ENCODE data around the gene PAPLN. TPM values are rescaled to one million over a fixed set of nuclear protein-coding genes. Genes with fewer than 3 reads are reported as not detected.

Gene PAPLN
- total RNA-seq, 1 experiment from 2014 or later = 22.2 TPM

- Histone ChIP-seq H3K36me3 (ENCODE audit: control insufficient read depth, insufficient read depth, low read length) (no peaks in the 10 kb centered on the region; the same call in 1 of the 2 replicates), H3K9me3 (ENCODE audit: control insufficient read depth, insufficient read depth, low read depth, low read length) (no peaks in the 10 kb centered on the region), H3K27me3 (ENCODE audit: control insufficient read depth, insufficient read depth, low read length) (no peaks in the 10 kb centered on the region), H3K4me1 (ENCODE audit: control insufficient read depth, insufficient read depth, low read length) (no peaks in the 10 kb centered on the region), H3K4me3 (ENCODE audit: low read depth in 2 of 2, low read length in 2 of 2) (no peak overlapping the region), H3K27ac (ENCODE audit: low read length) (no peak overlapping the region)
- POLR2A ChIA-PET = no interaction called here
- CTCF ChIA-PET = no interaction called here
- intact Hi-C loops (cut with micrococcal nuclease; ENCODE audit: unreplicated experiment) = no loop called here
- DNase-seq (ENCODE audit: low read depth, low spot score) (no peak), ATAC-seq (no peak)
- TF ChIP-seq SIN3A (IDR thresholded peaks at IDR 0.05; ENCODE audit: borderline replicate concordance, insufficient read depth, low read depth, low read length) = no peak
- TF ChIP-seq POLR2AphosphoS5 (IDR thresholded peaks at IDR 0.05; ENCODE audit: low read depth, low read length) = no peak
- TF ChIP-seq, protein P1, sequence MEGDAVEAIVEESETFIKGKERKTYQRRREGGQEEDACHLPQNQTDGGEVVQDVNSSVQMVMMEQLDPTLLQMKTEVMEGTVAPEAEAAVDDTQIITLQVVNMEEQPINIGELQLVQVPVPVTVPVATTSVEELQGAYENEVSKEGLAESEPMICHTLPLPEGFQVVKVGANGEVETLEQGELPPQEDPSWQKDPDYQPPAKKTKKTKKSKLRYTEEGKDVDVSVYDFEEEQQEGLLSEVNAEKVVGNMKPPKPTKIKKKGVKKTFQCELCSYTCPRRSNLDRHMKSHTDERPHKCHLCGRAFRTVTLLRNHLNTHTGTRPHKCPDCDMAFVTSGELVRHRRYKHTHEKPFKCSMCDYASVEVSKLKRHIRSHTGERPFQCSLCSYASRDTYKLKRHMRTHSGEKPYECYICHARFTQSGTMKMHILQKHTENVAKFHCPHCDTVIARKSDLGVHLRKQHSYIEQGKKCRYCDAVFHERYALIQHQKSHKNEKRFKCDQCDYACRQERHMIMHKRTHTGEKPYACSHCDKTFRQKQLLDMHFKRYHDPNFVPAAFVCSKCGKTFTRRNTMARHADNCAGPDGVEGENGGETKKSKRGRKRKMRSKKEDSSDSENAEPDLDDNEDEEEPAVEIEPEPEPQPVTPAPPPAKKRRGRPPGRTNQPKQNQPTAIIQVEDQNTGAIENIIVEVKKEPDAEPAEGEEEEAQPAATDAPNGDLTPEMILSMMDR (IDR thresholded peaks at IDR 0.05) = no peak
- TF ChIP-seq TCF7L2 (IDR thresholded peaks at IDR 0.05; ENCODE audit: low read depth, low read length) = no peak
- TF ChIP-seq REST (IDR thresholded peaks at IDR 0.05; ENCODE audit: insufficient read depth in 1 of 2, low read depth in 2 of 2, low read length in 1 of 2) = no peak
- in situ Hi-C loops (cut with HindIII; ENCODE audit: low pct_unique_long_range_greater_than_20kb, low sequenced_read_pairs) = no loop called here
- no TSS peak for BruUV-seq (replicated peaks)
Measured at GRCh38 chr14:73198253-73198652, 39.1 kb upstream of the PAPLN start.

GRCh38 chr14:73203527-73203926, 33.8 kb upstream of the PAPLN start:
- Histone ChIP-seq H3K4me1 (ENCODE audit: control insufficient read depth, insufficient read depth, low read length) (no peaks in the 10 kb centered on the region), H3K27ac (ENCODE audit: low read length) (no peak overlapping the region), H3K27me3 (ENCODE audit: control insufficient read depth, insufficient read depth, low read length) (no peaks in the 10 kb centered on the region), H3K36me3 (ENCODE audit: control insufficient read depth, insufficient read depth, low read length) (peaks cover 4% of the 10 kb centered on the region; the same call in 1 of the 2 replicates), H3K9me3 (ENCODE audit: control insufficient read depth, insufficient read depth, low read depth, low read length) (no peaks in the 10 kb centered on the region), H3K4me3 (ENCODE audit: low read depth in 2 of 2, low read length in 2 of 2) (no peak overlapping the region)
- ATAC-seq (no peak), DNase-seq (ENCODE audit: low read depth, low spot score) (no peak)
- ChIA-PET POLR2A (no interaction called here), CTCF (interaction anchor here (0.6 kb wide), 1 partner anchor 14 kb away, joined by 8 read pairs; no protein-coding TSS in a partner anchor)
- BruUV-seq (replicated peaks) = no TSS peak
- in situ Hi-C loops (cut with HindIII; ENCODE audit: low pct_unique_long_range_greater_than_20kb, low sequenced_read_pairs) (no loop called here), intact Hi-C loops (cut with micrococcal nuclease; ENCODE audit: unreplicated experiment) (no loop called here)
- TF ChIP-seq, protein P1 (IDR thresholded peaks at IDR 0.05) = no peak
- TF ChIP-seq REST (IDR thresholded peaks at IDR 0.05; ENCODE audit: insufficient read depth in 1 of 2, low read depth in 2 of 2, low read length in 1 of 2) = no peak
- no peak for TF ChIP-seq SIN3A (IDR thresholded peaks at IDR 0.05; ENCODE audit: borderline replicate concordance, insufficient read depth, low read depth, low read length)
- no peak for TF ChIP-seq TCF7L2 (IDR thresholded peaks at IDR 0.05; ENCODE audit: low read depth, low read length)
- no peak for TF ChIP-seq POLR2AphosphoS5 (IDR thresholded peaks at IDR 0.05; ENCODE audit: low read depth, low read length)
